Ovary (tissue), 9 donors: ENCODE data around the gene RTP3. TPM values are rescaled to one million over a fixed set of nuclear protein-coding genes. Genes with fewer than 3 reads are reported as not detected.

Experiments used
- DNase-seq, 5 donors: peaks; one replicate each; pipeline ENCODE4 v3.0.0-alpha.2; 2019 to 2020
- H3K27ac ChIP-seq, 2 donors: fragments of 200-600 bp; one replicate each; pipeline versions ENCODE4 v1.5.1 to v1.8.0; 2019 to 2022
- H3K27me3 ChIP-seq: fragments of 200-600 bp; one replicate; pipeline ENCODE4 v1.8.0; 2022
- H3K36me3 ChIP-seq: fragments of 200-600 bp; sonication (generic); one replicate; pipeline ENCODE4 v1.5.1; 2019
- H3K4me1 ChIP-seq: one replicate; pipeline ENCODE4 v1.8.1; 2013; ENCODE audit warnings: mild to moderate bottlenecking, moderate library complexity; ENCODE audit not compliant: insufficient read depth
- H3K4me3 ChIP-seq: fragments of 200-600 bp; sonication (generic); one replicate; pipeline ENCODE4 v1.5.1; 2017
- H3K9me3 ChIP-seq, 2 donors: fragments of 200-600 bp in 1 of 2; sonication (generic) in 1 of 2; one replicate each; pipeline versions ENCODE4 v1.5.1 to v1.8.1; 2013 to 2019; ENCODE audit warnings: mild to moderate bottlenecking in 1 of 2, moderate library complexity in 1 of 2
- EP300 ChIP-seq: sonication (generic); formaldehyde crosslinking; IDR thresholded peaks from one replicate; pipeline ENCODE4 v1.6.1; 2017; ENCODE audit warnings: antibody characterized with exemption
- POLR2A ChIP-seq: fragments of 450-650 bp; IDR thresholded peaks from one replicate; pipeline ENCODE4 v1.6.1; 2017; ENCODE audit warnings: antibody characterized with exemption, mild to moderate bottlenecking, moderate library complexity
- WGBS, 3 donors: extraction: QIAGEN DNeasy Blood & Tissue Kit in 1 of 3; methylation state at CpG; one replicate each; pipeline versions ENCODE4 v1.1.5 to v1.1.7; 2013 to 2017; 5-methylcytosine and 5-hydroxymethylcytosine counted together
- intact Hi-C, 4 donors: fragments of 100-400 bp; cut with DNase I; formaldehyde crosslinking; loops; one replicate each; pipeline versions ENCODE4 v1.11.0 to v1.15.1; 2022 to 2023
- polyA plus RNA-seq, 2 donors: library from polyadenylated mRNA; stranded (reverse); fragments of 200-250 nt in 1 of 2; fragments of 350-450 nt in 1 of 2; fragmentation: Illumina TruSeq in 1 of 2; extraction: RNeasy Lipid Tissue Mini Kit (QIAGEN cat#74804) in 1 of 2; gene quantifications; one replicate each; pipeline ENCODE4 v1.2.3, GENCODE V29; 2013 to 2014
- total RNA-seq, 7 donors: library from RNA; depleted of rRNA in 2 of 7; stranded (reverse); fragments of >200 nt in 2 of 7; fragmentation: NEBNext Ultra II Directional in 3 of 7; extraction: Animal tissue kit (Norgen Biotek cat#: 25700) in 3 of 7; gene quantifications; one replicate each; pipeline versions ENCODE4 v1.1.0 to v1.2.4, GENCODE V29; 2016 to 2023
- TF ChIP-seq, protein P1 (sequence below), 3 donors: fragments of 450-650 bp in 2 of 3; fragments of 200-600 bp in 1 of 3; IDR thresholded peaks; one replicate each; pipeline versions ENCODE4 v1.5.1 to v1.8.0; 2016 to 2022; ENCODE audit warnings: antibody characterized with exemption in 3 of 3, mild to moderate bottlenecking in 1 of 3
- donor health status: DM: no; HTN: no; CAD: no; lungs with moderate emphysema.
- donor health status: DM: no; HTN: no; CAD: no.
- donor health status: Bipolar disorder and iron deficiency.
- donor health status: DM: yes; HTN: yes; CAD: no.
- donor health status: DM: no; HTN: no; CAD: no.
- donor health status: DM: yes; HTN: yes; CAD: no.

Gene RTP3
- total and polyA plus RNA-seq, 9 donors, result not detected

DNA sequence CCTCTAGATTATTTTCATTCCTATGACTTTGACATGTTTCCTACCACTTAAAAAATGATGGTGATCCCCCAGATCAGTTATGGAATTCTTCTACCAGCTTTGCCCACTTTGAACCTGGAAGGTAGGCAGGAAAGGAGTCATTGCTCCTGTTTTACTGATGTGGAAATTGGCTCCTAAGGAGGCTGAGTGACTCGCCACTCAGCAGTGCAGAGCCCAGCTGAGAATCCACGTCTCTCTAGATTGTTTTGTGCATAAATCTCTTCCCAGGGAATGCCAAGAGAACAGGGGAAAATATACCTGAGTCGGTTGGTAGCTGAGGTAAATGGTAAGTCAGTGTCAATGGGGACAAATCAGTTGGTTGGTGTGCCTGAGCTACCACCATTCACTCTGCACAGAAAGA lies 37.7 kb upstream of the RTP3 start:
- Histone ChIP-seq H3K27ac (no peak overlapping the region), H3K4me3 (no peak overlapping the region), H3K27me3 (no peaks in the 10 kb centered on the region), H3K36me3 (no peaks in the 10 kb centered on the region), H3K9me3 (no peaks in the 10 kb centered on the region), H3K4me1 (no peaks in the 10 kb centered on the region)
- TF ChIP-seq EP300, result no peak
- TF ChIP-seq, protein P1, sequence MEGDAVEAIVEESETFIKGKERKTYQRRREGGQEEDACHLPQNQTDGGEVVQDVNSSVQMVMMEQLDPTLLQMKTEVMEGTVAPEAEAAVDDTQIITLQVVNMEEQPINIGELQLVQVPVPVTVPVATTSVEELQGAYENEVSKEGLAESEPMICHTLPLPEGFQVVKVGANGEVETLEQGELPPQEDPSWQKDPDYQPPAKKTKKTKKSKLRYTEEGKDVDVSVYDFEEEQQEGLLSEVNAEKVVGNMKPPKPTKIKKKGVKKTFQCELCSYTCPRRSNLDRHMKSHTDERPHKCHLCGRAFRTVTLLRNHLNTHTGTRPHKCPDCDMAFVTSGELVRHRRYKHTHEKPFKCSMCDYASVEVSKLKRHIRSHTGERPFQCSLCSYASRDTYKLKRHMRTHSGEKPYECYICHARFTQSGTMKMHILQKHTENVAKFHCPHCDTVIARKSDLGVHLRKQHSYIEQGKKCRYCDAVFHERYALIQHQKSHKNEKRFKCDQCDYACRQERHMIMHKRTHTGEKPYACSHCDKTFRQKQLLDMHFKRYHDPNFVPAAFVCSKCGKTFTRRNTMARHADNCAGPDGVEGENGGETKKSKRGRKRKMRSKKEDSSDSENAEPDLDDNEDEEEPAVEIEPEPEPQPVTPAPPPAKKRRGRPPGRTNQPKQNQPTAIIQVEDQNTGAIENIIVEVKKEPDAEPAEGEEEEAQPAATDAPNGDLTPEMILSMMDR (IDR thresholded peaks at IDR 0.05), result no peak
- TF ChIP-seq POLR2A, result no peak
- 57 to 78% (median 62%) methylated on average over 3 of the region's 3 CpGs for WGBS, 3 donors
- DNase-seq, result no peak
- intact Hi-C loops, result no loop called here

DNA sequence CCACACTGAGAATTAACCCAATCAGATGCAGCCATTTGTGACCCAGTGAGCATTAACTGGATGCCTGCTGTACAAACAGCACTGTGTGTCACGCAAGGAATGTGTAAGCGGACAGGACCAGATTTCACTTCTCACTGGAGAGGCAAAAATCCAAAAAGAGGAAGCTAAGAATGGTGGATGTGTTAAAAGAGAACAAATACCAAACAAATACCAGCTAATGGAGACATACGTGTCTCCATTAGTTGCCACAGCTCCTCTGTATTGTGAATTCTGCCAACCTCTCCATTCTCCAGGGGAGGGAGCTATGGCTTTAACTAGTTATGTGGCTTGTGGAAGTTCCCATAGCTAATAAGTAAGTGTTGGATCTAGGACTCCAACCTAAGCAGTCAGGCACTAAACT lies 35.7 kb upstream of the RTP3 start:
- Histone ChIP-seq H3K27ac (no peak overlapping the region), H3K4me3 (no peak overlapping the region), H3K36me3 (no peaks in the 10 kb centered on the region), H3K27me3 (no peaks in the 10 kb centered on the region), H3K9me3 (no peaks in the 10 kb centered on the region), H3K4me1 (peaks cover 2% of the 10 kb centered on the region)
- no peak for TF ChIP-seq POLR2A
- TF ChIP-seq EP300, result no peak
- TF ChIP-seq, protein P1 (IDR thresholded peaks at IDR 0.05), result no peak
- WGBS, 3 donors, result 43 to 59% (median 49%) methylated on average over 3 of the region's 3 CpGs
- DNase-seq, result no peak
- intact Hi-C loops, result no loop called here

DNA sequence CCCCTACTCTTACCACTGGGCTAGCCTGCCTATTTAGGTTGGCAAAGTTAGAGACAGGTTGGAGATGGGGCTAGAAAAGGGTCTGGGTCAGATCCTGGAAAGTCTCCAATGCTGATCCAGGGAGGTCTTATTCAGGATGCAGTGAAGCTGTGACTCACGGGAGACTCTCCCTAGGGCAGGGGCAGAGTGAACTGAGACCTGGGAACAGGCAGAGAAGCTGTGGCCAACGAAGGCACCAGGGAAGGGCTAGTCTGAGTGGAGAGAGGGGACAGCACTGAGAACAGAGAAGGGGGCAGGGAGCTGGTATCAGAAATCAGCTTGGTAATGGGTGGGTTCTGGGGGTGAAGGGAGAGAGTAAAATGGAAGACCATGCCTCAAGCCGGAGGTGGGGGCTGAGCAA lies 35.3 kb upstream of the RTP3 start:
- Histone ChIP-seq H3K27me3 (no peaks in the 10 kb centered on the region), H3K9me3 (no peaks in the 10 kb centered on the region), H3K4me3 (no peak overlapping the region), H3K36me3 (no peaks in the 10 kb centered on the region), H3K4me1 (peaks cover 2% of the 10 kb centered on the region), H3K27ac (no peak overlapping the region)
- WGBS, 3 donors, result 58 to 68% (median 58%) methylated on average over 3 of the region's 3 CpGs
- DNase-seq, result peak in 1 of 5 donors; percentile 9
- TF ChIP-seq, protein P1 (IDR thresholded peaks at IDR 0.05), result no peak
- TF ChIP-seq POLR2A, result no peak
- intact Hi-C loops, result no loop called here

DNA sequence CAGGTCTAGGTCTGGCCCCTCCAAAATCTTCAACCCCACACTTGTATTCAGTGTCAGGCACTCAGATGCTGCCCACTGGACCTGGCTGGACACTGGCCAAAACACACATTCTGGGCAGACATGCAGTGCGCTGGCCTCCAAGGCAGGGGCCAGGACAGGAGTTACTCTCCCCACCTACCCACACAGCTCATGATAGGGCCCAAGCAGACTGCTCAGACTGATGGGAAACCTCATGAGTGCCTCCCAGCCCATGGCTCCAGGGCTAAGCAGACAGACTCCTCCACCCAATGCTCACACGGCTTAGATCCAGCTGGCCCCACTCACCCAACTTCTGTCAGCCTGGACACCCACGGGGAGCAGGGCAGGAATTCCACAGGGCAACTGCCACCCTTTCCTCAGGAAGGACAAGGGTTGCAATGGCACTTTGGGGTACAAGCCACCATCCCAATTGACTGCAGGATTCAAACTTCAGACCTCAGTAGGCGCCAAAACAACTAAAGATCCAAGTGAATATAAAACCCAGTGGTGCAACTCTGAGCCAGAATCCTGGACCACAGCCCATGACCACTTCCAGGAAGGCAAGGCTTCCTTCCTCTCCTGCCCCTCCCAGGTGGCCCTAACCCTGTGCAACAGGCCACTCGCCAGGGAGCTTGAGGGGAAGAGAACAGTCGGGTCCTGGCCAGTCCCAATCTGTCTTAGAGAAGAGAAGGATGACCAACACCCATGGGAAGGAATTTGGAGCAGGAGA lies 34.5 kb upstream of the RTP3 start:
- H3K36me3 ChIP-seq, result no peaks in the 10 kb centered on the region
- TF ChIP-seq POLR2A (no peak), EP300 (no peak)
- TF ChIP-seq, protein P1 (IDR thresholded peaks at IDR 0.05), result no peak
- peak in 1 of 5 donors; percentile 20 for DNase-seq
- no peaks in the 10 kb centered on the region for H3K27me3 ChIP-seq
- no peak overlapping the region for H3K27ac ChIP-seq
- H3K4me1 ChIP-seq, result peaks cover 2% of the 10 kb centered on the region
- WGBS, 3 donors, result 42 to 52% (median 50%) methylated on average over 6 of the region's 6 CpGs
- H3K9me3 ChIP-seq, result no peaks in the 10 kb centered on the region
- H3K4me3 ChIP-seq, result no peak overlapping the region
- intact Hi-C loops, result no loop called here
